HepG2 (cell line): ENCODE data around the gene EARS2. TPM values are rescaled to one million over a fixed set of nuclear protein-coding genes. Genes with fewer than 3 reads are reported as not detected.

Experiments
- ATAC-seq: fragments of 200-7000 bp; cut with Tn5 transposase; 3 replicates; pipeline ENCODE4 v1.9.1; 2020; ENCODE audit warnings: mild to moderate bottlenecking, moderate library complexity
- BruUV-seq: library from RNA; stranded (reverse); fragments of 400-500 nt; replicated peaks from 2 replicates; lab custom pipeline; 2021; lab: Mats Ljungman, UMichigan
- CTCF ChIA-PET: fragments of 300-600 bp; formaldehyde crosslinking; extraction: SDS; loops from one replicate; lab custom pipeline; 2021; ENCODE audit warnings: low total read pairs, inconsistent platforms, low intra/inter-chr PET ratio; lab: Yijun Ruan, JAX
- POLR2A ChIA-PET: fragments of 350-600 bp; sonication (Branson Sonifier 250); formaldehyde crosslinking; loops from one replicate; lab custom pipeline; 2020; ENCODE audit warnings: antibody characterized with exemption, inconsistent platforms; lab: Yijun Ruan, JAX
- DNase-seq: peaks from one replicate; pipeline ENCODE4 v3.0.0-alpha.2; 2015; ENCODE audit warnings: low spot score
- FAIRE-seq: peaks from 3 replicates; lab custom pipeline; 2011; peaks lifted over from hg19 to GRCh38; lab: Jason Lieb, UNC
- H2AFZ ChIP-seq: one replicate; pipeline ENCODE4 v1.6.1; 2011; ENCODE audit warnings: low read length, inconsistent platforms
- H3K27ac ChIP-seq: fragments of 300-600 bp; 3 replicates; pipeline ENCODE4 v1.8.0; 2011; ENCODE audit warnings: mixed run types, mild to moderate bottlenecking, mixed read lengths, low read length, inconsistent platforms; ENCODE audit not compliant: insufficient read depth; ENCODE audit errors: extremely low read length
- H3K27me3 ChIP-seq, 2 experiments: fragments of 200-600 bp in 1 of 2; 2 replicates in 1 of 2; 3 replicates in 1 of 2; pipeline versions ENCODE4 v1.6.0 to v1.8.0; 2011; ENCODE audit warnings: low read length in 2 of 2, mild to moderate bottlenecking in 2 of 2, moderate library complexity in 2 of 2, inconsistent platforms in 1 of 2; ENCODE audit not compliant: insufficient read depth in 2 of 2, control insufficient read depth in 1 of 2
- H3K36me3 ChIP-seq, 2 experiments: fragments of 200-600 bp in 1 of 2; replicated peaks in 1 of 2; 2 replicates in 1 of 2; 3 replicates in 1 of 2; pipeline versions ENCODE4 v1.5.1 to v1.8.0; 2011; ENCODE audit warnings: low read length in 2 of 2, inconsistent platforms in 1 of 2; ENCODE audit not compliant: insufficient read depth in 2 of 2, control insufficient read depth in 1 of 2
- H3K4me1 ChIP-seq: 2 replicates; pipeline ENCODE4 v1.5.1; 2012; ENCODE audit warnings: low read length, inconsistent platforms; ENCODE audit not compliant: insufficient read depth
- H3K4me2 ChIP-seq: 2 replicates; pipeline ENCODE4 v1.6.0; 2011; ENCODE audit warnings: low read depth, low read length, inconsistent platforms
- H3K4me3 ChIP-seq, 3 experiments: fragments of 200-600 bp in 1 of 3; sonication (generic), shearing (Covaris generic) in 1 of 3; replicated peaks in 1 of 3; 2 replicates each; pipeline ENCODE4 v1.5.1; 2011 to 2016; ENCODE audit warnings: low read length in 3 of 3, inconsistent platforms in 2 of 3, low read depth in 2 of 3, mild to moderate bottlenecking in 2 of 3, control low read depth in 1 of 3, mixed read lengths in 1 of 3; ENCODE audit not compliant: insufficient read depth in 1 of 3
- H3K79me2 ChIP-seq: one replicate; pipeline ENCODE4 v1.6.1; 2011; ENCODE audit warnings: low read length, inconsistent platforms; ENCODE audit not compliant: insufficient read depth
- H3K9ac ChIP-seq: 2 replicates; pipeline ENCODE4 v1.6.0; 2011; ENCODE audit warnings: mild to moderate bottlenecking, low read depth, low read length, inconsistent platforms; ENCODE audit not compliant: insufficient read depth
- H3K9me3 ChIP-seq: 2 replicates; pipeline ENCODE4 v1.5.1; 2012; ENCODE audit warnings: mild to moderate bottlenecking, low read length
- H4K20me1 ChIP-seq: 2 replicates; pipeline ENCODE4 v1.6.0; 2011; ENCODE audit warnings: inconsistent platforms, mild to moderate bottlenecking, low read length, moderate library complexity; ENCODE audit not compliant: insufficient read depth
- ATF7 ChIP-seq, 2 experiments: fragments of 450-650 bp in 1 of 2; sonication (generic) in 1 of 2; formaldehyde crosslinking in 1 of 2; IDR thresholded peaks; 2 replicates each; pipeline versions ENCODE4 v1.4.0 to v1.6.1; 2016 to 2020; ENCODE audit warnings: antibody characterized with exemption in 1 of 2, mild to moderate bottlenecking in 1 of 2, missing genetic modification reagents in 1 of 2
- BHLHE40 ChIP-seq: IDR thresholded peaks from 2 replicates; pipeline ENCODE4 v1.6.1; 2011; ENCODE audit warnings: low read length, improper control_type of control experiment
- IRF2 ChIP-seq: IDR thresholded peaks from 2 replicates; pipeline ENCODE4 v1.6.1; 2018; ENCODE audit warnings: missing genetic modification reagents, missing compliant biosample characterization
- NFIB ChIP-seq: sonication (generic); formaldehyde crosslinking; IDR thresholded peaks from 2 replicates; pipeline ENCODE4 v1.9.0; 2021; ENCODE audit warnings: missing genetic modification reagents, mild to moderate bottlenecking, borderline replicate concordance
- PRDM15 ChIP-seq: sonication (generic); formaldehyde crosslinking; IDR thresholded peaks from 2 replicates; pipeline ENCODE4 v1.4.0; 2020; ENCODE audit warnings: missing genetic modification reagents
- RFX1 ChIP-seq: fragments of 450-650 bp; IDR thresholded peaks from 2 replicates; pipeline ENCODE4 v1.6.1; 2017
- SMARCC2 ChIP-seq: fragments of 450-650 bp; IDR thresholded peaks from 2 replicates; pipeline ENCODE4 v1.6.1; 2017; ENCODE audit warnings: antibody characterized with exemption, mild to moderate bottlenecking
- SRY ChIP-seq: sonication (generic); formaldehyde crosslinking; IDR thresholded peaks from 2 replicates; pipeline ENCODE4 v1.8.0; 2022; ENCODE audit warnings: mild to moderate bottlenecking, missing genetic modification reagents
- ZBTB33 ChIP-seq: sonication (generic); formaldehyde crosslinking; IDR thresholded peaks from 2 replicates; pipeline ENCODE4 v1.4.0; 2020; ENCODE audit warnings: missing genetic modification reagents
- ZNF530 ChIP-seq: sonication (generic); formaldehyde crosslinking; IDR thresholded peaks from 2 replicates; pipeline ENCODE4 v1.5.0; 2020; ENCODE audit warnings: low read depth, mild to moderate bottlenecking, missing genetic modification reagents
- ZNF737 ChIP-seq: sonication (generic); formaldehyde crosslinking; IDR thresholded peaks from 2 replicates; pipeline ENCODE4 v1.5.0; 2020; ENCODE audit warnings: missing genetic modification reagents, mild to moderate bottlenecking, borderline replicate concordance
- WGBS: methylation state at CpG from one replicate; pipeline ENCODE4 v1.1.6; 2017; ENCODE audit warnings: low lambda C conversion rate; 5-methylcytosine and 5-hydroxymethylcytosine counted together
- in situ Hi-C: cut with HindIII; loops from 2 replicates; pipeline ENCODE4 v1.10.0; 2017; ENCODE audit warnings: low pct_unique_long_range_greater_than_20kb; ENCODE audit not compliant: extremely low pct_ligation_motif_present
- intact Hi-C: fragments of 100-400 bp; cut with micrococcal nuclease; formaldehyde crosslinking; loops from one replicate; pipeline ENCODE4 v1.10.0; 2022; ENCODE audit not compliant: unreplicated experiment
- polyA plus RNA-seq, 8 experiments: library from polyadenylated mRNA; depleted of rRNA in 3 of 8; stranded (reverse) in 7 of 8; unstranded in 1 of 8; fragments of >200 nt; fragmentation: Illumina TruSeq in 4 of 8; extraction: Trizol in 4 of 8; gene quantifications; 2 replicates each; pipeline versions ENCODE4 v1.2.1 to v1.2.3, GENCODE V29; 2011 to 2016; ENCODE audit warnings: low read depth in 4 of 8, missing spikeins in 1 of 8, mixed read lengths in 1 of 8; ENCODE audit not compliant: insufficient read depth in 1 of 8
- total RNA-seq, 5 experiments: library from RNA; depleted of rRNA; stranded (reverse); fragments of >200 nt; fragmentation: Illumina TruSeq; extraction: Trizol; gene quantifications; 2 replicates each; pipeline ENCODE4 v1.2.3, GENCODE V29; 2016; ENCODE audit warnings: low read depth in 1 of 5

The EARS2 gene
- total and polyA plus RNA-seq, 2 of the 13 experiments (the other 11 are each of a cell fraction or from before 2014, with no cell fraction given), result 49.4 to 80.4 TPM

DNA sequence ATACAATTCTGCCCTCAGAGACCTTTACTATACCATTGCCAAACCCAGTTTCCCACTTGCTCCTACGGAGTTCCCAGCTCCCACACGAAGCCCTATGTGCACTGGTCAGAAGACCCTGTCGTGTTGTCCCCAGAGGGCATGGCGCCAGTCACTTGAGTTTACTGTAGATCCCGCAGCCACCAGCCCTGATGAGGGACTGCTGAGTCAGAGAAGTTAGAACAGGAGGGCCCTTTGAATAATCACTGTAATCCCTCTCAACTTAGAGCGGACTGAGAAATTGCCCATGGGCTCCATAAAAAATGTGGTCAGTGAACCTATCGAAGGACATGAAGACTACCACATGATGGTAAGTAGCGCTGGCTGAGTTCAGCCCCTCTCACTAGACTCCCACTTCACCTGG, 9.6 kb upstream of the EARS2 start:
- H3K9ac ChIP-seq, result no peak overlapping the region
- no peak overlapping the region for H2AFZ ChIP-seq
- ATAC-seq (no peak), DNase-seq (no peak), FAIRE-seq (no peak)
- BruUV-seq, result no TSS peak
- H3K27ac ChIP-seq, result no peak overlapping the region
- H3K4me3 ChIP-seq, result no peak overlapping the region
- WGBS, result 97% methylated on average over 8 of the region's 8 CpGs
- H3K79me2 ChIP-seq, result peaks cover 4% of the 10 kb centered on the region
- in situ Hi-C loops (no loop called here), intact Hi-C loops (no loop called here)
- POLR2A ChIA-PET, result no interaction called here
- no peak overlapping the region for H3K4me2 ChIP-seq
- CTCF ChIA-PET, result no interaction called here
- H3K4me1 ChIP-seq, result no peaks in the 10 kb centered on the region
- H4K20me1 ChIP-seq, result peaks cover 6% of the 10 kb centered on the region; the same call in 1 of the 2 replicates
- peaks cover 58 to 97% of the 10 kb centered on the region in 2 experiments for H3K36me3 ChIP-seq
- no peaks in the 10 kb centered on the region for H3K9me3 ChIP-seq
- TF ChIP-seq SMARCC2 (no peak), ZNF530 (CRISPR knock-in tag) (no peak), PRDM15 (CRISPR knock-in tag) (no peak), ZBTB33 (CRISPR knock-in tag) (peak; percentile 77), IRF2 (no peak), RFX1 (no peak), BHLHE40 (no peak), SRY (no peak), NFIB (CRISPR knock-in tag) (0 out of 2 replicates have a peak, but pooled peaks have one; percentile 19), ATF7 (IDR thresholded peaks at IDR 0.05) (no peak), ATF7 (CRISPR knock-in tag; IDR thresholded peaks at IDR 0.05) (no peak), ZNF737 (CRISPR knock-in tag) (no peak)
- no peaks in the 10 kb centered on the region for H3K27me3 ChIP-seq
